ENCODE data around the gene OR5B12. TPM values are rescaled to one million over a fixed set of nuclear protein-coding genes. Genes with fewer than 3 reads are reported as not detected.

OR5B12 gene
- total RNA-seq, 1 donor from 2014 or later: not detected

- ATAC-seq (no peak), DNase-seq (no peak)
- no peak overlapping the region for H3K4me3 ChIP-seq
- H3K27ac ChIP-seq: no peak overlapping the region
- intact Hi-C loops (cut with DNase I): no loop called here
- no peaks in the 10 kb centered on the region for H3K4me1 ChIP-seq
- no peaks in the 10 kb centered on the region for H3K36me3 ChIP-seq
- no peaks in the 10 kb centered on the region for H3K9me3 ChIP-seq
- TF ChIP-seq CTCF (IDR thresholded peaks at IDR 0.05): no peak
- H3K27me3 ChIP-seq: no peaks in the 10 kb centered on the region
Observed at GRCh38 chr11:58394195-58394594, 47.8 kb downstream of the OR5B12 start.

- ATAC-seq: no peak
- DNase-seq: no peak
- intact Hi-C loops (cut with DNase I): no loop called here
- Histone ChIP-seq H3K27ac (no peak overlapping the region), H3K36me3 (no peaks in the 10 kb centered on the region), H3K4me1 (no peaks in the 10 kb centered on the region), H3K4me3 (no peak overlapping the region), H3K9me3 (no peaks in the 10 kb centered on the region), H3K27me3 (no peaks in the 10 kb centered on the region)
- no peak for TF ChIP-seq CTCF (IDR thresholded peaks at IDR 0.05)
Observed at GRCh38 chr11:58392746-58393145, 49.3 kb downstream of the OR5B12 start.

- Histone ChIP-seq H3K4me1 (no peaks in the 10 kb centered on the region), H3K27ac (no peak overlapping the region), H3K9me3 (no peaks in the 10 kb centered on the region), H3K27me3 (no peaks in the 10 kb centered on the region), H3K36me3 (no peaks in the 10 kb centered on the region), H3K4me3 (no peak overlapping the region)
- ATAC-seq (no peak), DNase-seq (no peak)
- intact Hi-C loops (cut with DNase I): no loop called here
- no peak for TF ChIP-seq CTCF (IDR thresholded peaks at IDR 0.05)
Observed at GRCh38 chr11:58391879-58392278, 50.2 kb downstream of the OR5B12 start.

- Histone ChIP-seq H3K27me3 (no peaks in the 10 kb centered on the region), H3K27ac (no peak overlapping the region), H3K4me1 (no peaks in the 10 kb centered on the region), H3K9me3 (no peaks in the 10 kb centered on the region), H3K36me3 (no peaks in the 10 kb centered on the region), H3K4me3 (no peak overlapping the region)
- no peak for TF ChIP-seq CTCF (IDR thresholded peaks at IDR 0.05)
- peak; percentile 56 for DNase-seq
- intact Hi-C loops (cut with DNase I): no loop called here
- ATAC-seq: no peak
Observed at GRCh38 chr11:58390551-58391063, 51.4 kb downstream of the OR5B12 start.

Other genes starting within 250 kb of the OR5B12 start
- gene OR1S2, start 238.1 kb downstream of the OR5B12 start, total RNA-seq: not detected
- gene OR1S1, start 229.5 kb downstream of the OR5B12 start, total RNA-seq: not detected
- not detected for gene OR10Q1, start 213.3 kb downstream of the OR5B12 start, total RNA-seq
- gene OR10W1, start 174.0 kb downstream of the OR5B12 start, total RNA-seq: not detected
- gene OR5B17, start 83.2 kb downstream of the OR5B12 start, total RNA-seq: not detected
- not detected for gene OR5B3, start 35.4 kb downstream of the OR5B12 start, total RNA-seq
- gene OR5B2, start 14.1 kb downstream of the OR5B12 start, total RNA-seq: not detected
- not detected for gene OR5B21, start 65.9 kb upstream of the OR5B12 start, total RNA-seq
- 46.5 TPM for gene LPXN, start 133.6 kb upstream of the OR5B12 start, total RNA-seq
- 48.3 TPM for gene ZFP91, start 136.8 kb upstream of the OR5B12 start, total RNA-seq
- gene CNTF, start 180.4 kb upstream of the OR5B12 start, total RNA-seq: 1.2 TPM